GM10266 (cell line): ENCODE results near the gene SLC36A4.

Experiments used
- DNase-seq: peaks from one replicate; pipeline ENCODE4 v3.0.0; 2012; ENCODE audit errors: extremely low spot score
- TF ChIP-seq, protein P1 (sequence below): IDR thresholded peaks from 2 replicates; pipeline ENCODE4 v1.5.1; 2012; ENCODE audit warnings: mild to moderate bottlenecking, low read depth; ENCODE audit not compliant: control insufficient read depth, insufficient read depth; ENCODE audit errors: missing control alignments

The SLC36A4 gene

DNA sequence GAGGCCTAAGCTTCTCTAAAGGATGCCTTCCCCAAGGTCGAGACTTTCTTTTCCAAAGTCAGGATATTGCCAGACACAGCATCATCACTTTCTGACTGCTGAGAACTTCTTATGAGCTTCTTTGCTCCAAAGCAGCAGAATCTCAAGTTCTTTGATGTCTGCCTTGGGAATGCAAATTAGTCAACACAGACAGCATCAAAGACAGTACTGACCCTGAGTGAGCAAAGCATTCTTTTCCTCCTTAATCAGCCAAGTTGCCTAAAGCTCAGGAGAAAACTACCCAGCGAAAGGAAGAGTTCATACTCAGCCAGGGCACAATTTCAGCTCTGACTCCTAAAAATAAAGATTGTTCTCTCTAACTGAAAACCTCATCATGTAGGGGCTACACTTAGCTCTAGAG, 98.0 kb downstream of the SLC36A4 start:
- TF ChIP-seq, protein P1, sequence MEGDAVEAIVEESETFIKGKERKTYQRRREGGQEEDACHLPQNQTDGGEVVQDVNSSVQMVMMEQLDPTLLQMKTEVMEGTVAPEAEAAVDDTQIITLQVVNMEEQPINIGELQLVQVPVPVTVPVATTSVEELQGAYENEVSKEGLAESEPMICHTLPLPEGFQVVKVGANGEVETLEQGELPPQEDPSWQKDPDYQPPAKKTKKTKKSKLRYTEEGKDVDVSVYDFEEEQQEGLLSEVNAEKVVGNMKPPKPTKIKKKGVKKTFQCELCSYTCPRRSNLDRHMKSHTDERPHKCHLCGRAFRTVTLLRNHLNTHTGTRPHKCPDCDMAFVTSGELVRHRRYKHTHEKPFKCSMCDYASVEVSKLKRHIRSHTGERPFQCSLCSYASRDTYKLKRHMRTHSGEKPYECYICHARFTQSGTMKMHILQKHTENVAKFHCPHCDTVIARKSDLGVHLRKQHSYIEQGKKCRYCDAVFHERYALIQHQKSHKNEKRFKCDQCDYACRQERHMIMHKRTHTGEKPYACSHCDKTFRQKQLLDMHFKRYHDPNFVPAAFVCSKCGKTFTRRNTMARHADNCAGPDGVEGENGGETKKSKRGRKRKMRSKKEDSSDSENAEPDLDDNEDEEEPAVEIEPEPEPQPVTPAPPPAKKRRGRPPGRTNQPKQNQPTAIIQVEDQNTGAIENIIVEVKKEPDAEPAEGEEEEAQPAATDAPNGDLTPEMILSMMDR = no peak
- no peak for DNase-seq
